ENCODE data around the gene APEH.

The APEH gene

GRCh38 chr3:49720855-49721595 lies 46.9 kb downstream of the APEH start:
- DNase-seq = no peak
- H3K4me3 ChIP-seq (ENCODE audit: low read length) = no peak overlapping the region
- no peaks in the 10 kb centered on the region for H3K27me3 ChIP-seq (ENCODE audit: insufficient read depth, low read length, poor library complexity)
- H3K79me1 ChIP-seq (ENCODE audit: low read length) = peaks cover 12% of the 10 kb centered on the region
- peaks cover 7% of the 10 kb centered on the region for H3K79me2 ChIP-seq (ENCODE audit: control insufficient read depth, insufficient read depth, low read length)
- no peak overlapping the region for H3K4ac ChIP-seq (ENCODE audit: low read depth, low read length)
- H3K27ac ChIP-seq (ENCODE audit: low read depth, low read length) = no peak overlapping the region
- peaks cover 4% of the 10 kb centered on the region for H3K4me1 ChIP-seq (ENCODE audit: control insufficient read depth, low read depth, low read length)
- no peak overlapping the region for H4K8ac ChIP-seq (ENCODE audit: low read depth, low read length)
- H3K36me3 ChIP-seq (ENCODE audit: control insufficient read depth, insufficient read depth, low read length) = peaks cover 5% of the 10 kb centered on the region
- no peak overlapping the region for H3K4me2 ChIP-seq (ENCODE audit: low read length)
- no peak overlapping the region for H2BK15ac ChIP-seq (replicated peaks; ENCODE audit: low read depth)
- H3K18ac ChIP-seq (ENCODE audit: low read length) = no peak overlapping the region
- no peak overlapping the region for H4K5ac ChIP-seq (ENCODE audit: low read length)
- H3K23ac ChIP-seq (ENCODE audit: low read length) = no peak overlapping the region
- WGBS (ENCODE audit: extremely low coverage, insufficient coverage, low lambda C conversion rate) = no CpG with 5 or more reads among the region's 4 CpGs
- H2BK5ac ChIP-seq (ENCODE audit: low read length) = no peak overlapping the region
- H2BK120ac ChIP-seq (ENCODE audit: low read depth, low read length) = no peak overlapping the region
- H3K56ac ChIP-seq (ENCODE audit: low read length) = no peak overlapping the region
- no peak overlapping the region for H2AK5ac ChIP-seq (ENCODE audit: low read length)
- H3K9ac ChIP-seq (ENCODE audit: low read length) = no peak overlapping the region

GRCh38 chr3:49721596-49721895 lies 47.4 kb downstream of the APEH start:
- Histone ChIP-seq H3K56ac (ENCODE audit: low read length) (no peak overlapping the region), H3K27me3 (ENCODE audit: insufficient read depth, low read length, poor library complexity) (no peaks in the 10 kb centered on the region), H3K27ac (ENCODE audit: low read depth, low read length) (no peak overlapping the region), H4K5ac (ENCODE audit: low read length) (no peak overlapping the region), H2BK120ac (ENCODE audit: low read depth, low read length) (no peak overlapping the region), H3K36me3 (ENCODE audit: control insufficient read depth, insufficient read depth, low read length) (peaks cover 4% of the 10 kb centered on the region), H3K4me1 (ENCODE audit: control insufficient read depth, low read depth, low read length) (peaks cover 4% of the 10 kb centered on the region), H3K9ac (ENCODE audit: low read length) (no peak overlapping the region), H3K79me2 (ENCODE audit: control insufficient read depth, insufficient read depth, low read length) (peaks cover 7% of the 10 kb centered on the region), H2BK5ac (ENCODE audit: low read length) (no peak overlapping the region), H2BK15ac (replicated peaks; ENCODE audit: low read depth) (no peak overlapping the region), H2AK5ac (ENCODE audit: low read length) (no peak overlapping the region), H3K4me3 (ENCODE audit: low read length) (no peak overlapping the region), H3K23ac (ENCODE audit: low read length) (no peak overlapping the region), H3K4me2 (ENCODE audit: low read length) (no peak overlapping the region), H3K79me1 (ENCODE audit: low read length) (peaks cover 12% of the 10 kb centered on the region), H3K18ac (ENCODE audit: low read length) (no peak overlapping the region), H3K4ac (ENCODE audit: low read depth, low read length) (no peak overlapping the region), H4K8ac (ENCODE audit: low read depth, low read length) (no peak overlapping the region)
- WGBS (ENCODE audit: extremely low coverage, insufficient coverage, low lambda C conversion rate) = no CpG with 5 or more reads among the region's 9 CpGs
- DNase-seq = no peak

GRCh38 chr3:49721896-49722781 lies 48.0 kb downstream of the APEH start:
- Histone ChIP-seq H3K4me3 (ENCODE audit: low read length) (no peak overlapping the region), H3K27me3 (ENCODE audit: insufficient read depth, low read length, poor library complexity) (no peaks in the 10 kb centered on the region), H3K27ac (ENCODE audit: low read depth, low read length) (no peak overlapping the region), H3K79me1 (ENCODE audit: low read length) (peaks cover 12% of the 10 kb centered on the region), H3K36me3 (ENCODE audit: control insufficient read depth, insufficient read depth, low read length) (peaks cover 4% of the 10 kb centered on the region), H3K79me2 (ENCODE audit: control insufficient read depth, insufficient read depth, low read length) (peaks cover 7% of the 10 kb centered on the region), H3K18ac (ENCODE audit: low read length) (no peak overlapping the region), H2BK15ac (replicated peaks; ENCODE audit: low read depth) (no peak overlapping the region), H2BK5ac (ENCODE audit: low read length) (no peak overlapping the region), H4K8ac (ENCODE audit: low read depth, low read length) (no peak overlapping the region), H3K9ac (ENCODE audit: low read length) (no peak overlapping the region), H2BK120ac (ENCODE audit: low read depth, low read length) (no peak overlapping the region), H3K23ac (ENCODE audit: low read length) (no peak overlapping the region), H3K4me2 (ENCODE audit: low read length) (no peak overlapping the region), H4K5ac (ENCODE audit: low read length) (no peak overlapping the region), H2AK5ac (ENCODE audit: low read length) (no peak overlapping the region), H3K4me1 (ENCODE audit: control insufficient read depth, low read depth, low read length) (peaks cover 4% of the 10 kb centered on the region), H3K56ac (ENCODE audit: low read length) (no peak overlapping the region), H3K4ac (ENCODE audit: low read depth, low read length) (no peak overlapping the region)
- no peak for DNase-seq
- no CpG with 5 or more reads among the region's 26 CpGs for WGBS (ENCODE audit: extremely low coverage, insufficient coverage, low lambda C conversion rate)

DNA sequence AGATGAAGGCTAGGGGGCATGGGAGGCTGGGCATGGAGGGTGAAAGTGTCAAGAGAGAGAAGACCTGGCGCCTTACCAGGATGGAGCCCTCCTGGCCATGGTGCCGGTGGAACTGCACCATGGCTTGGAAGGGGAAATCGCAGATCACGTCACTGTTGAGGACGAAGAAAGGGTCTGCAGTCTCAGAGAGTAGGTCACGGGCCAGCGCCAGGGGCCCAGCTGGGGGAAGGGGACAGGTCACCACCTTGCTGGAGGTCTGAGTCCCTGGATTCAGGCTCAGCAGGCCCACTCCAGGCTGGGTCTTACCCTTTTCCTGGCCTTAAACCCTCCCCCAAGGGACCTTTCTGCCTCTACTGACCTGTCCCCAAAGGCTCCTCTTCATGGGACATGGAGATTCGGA lies 48.7 kb downstream of the APEH start:
- Histone ChIP-seq H3K79me2 (ENCODE audit: control insufficient read depth, insufficient read depth, low read length) (peaks cover 7% of the 10 kb centered on the region), H3K9ac (ENCODE audit: low read length) (peak overlapping the region; percentile 85), H3K4ac (ENCODE audit: low read depth, low read length) (no peak overlapping the region), H2BK120ac (ENCODE audit: low read depth, low read length) (no peak overlapping the region), H2AK5ac (ENCODE audit: low read length) (no peak overlapping the region), H3K4me3 (ENCODE audit: low read length) (peak overlapping the region; percentile 74), H3K27ac (ENCODE audit: low read depth, low read length) (no peak overlapping the region), H3K36me3 (ENCODE audit: control insufficient read depth, insufficient read depth, low read length) (peaks cover 6% of the 10 kb centered on the region), H3K56ac (ENCODE audit: low read length) (peak overlapping the region; percentile 90), H3K18ac (ENCODE audit: low read length) (no peak overlapping the region), H2BK15ac (replicated peaks; ENCODE audit: low read depth) (no peak overlapping the region), H3K4me1 (ENCODE audit: control insufficient read depth, low read depth, low read length) (peaks cover 4% of the 10 kb centered on the region), H3K27me3 (ENCODE audit: insufficient read depth, low read length, poor library complexity) (no peaks in the 10 kb centered on the region), H2BK5ac (ENCODE audit: low read length) (no peak overlapping the region), H3K79me1 (ENCODE audit: low read length) (peaks cover 12% of the 10 kb centered on the region), H3K4me2 (ENCODE audit: low read length) (peak overlapping the region; percentile 59), H3K23ac (ENCODE audit: low read length) (no peak overlapping the region), H4K8ac (ENCODE audit: low read depth, low read length) (no peak overlapping the region), H4K5ac (ENCODE audit: low read length) (no peak overlapping the region)
- DNase-seq = no peak
- WGBS (ENCODE audit: extremely low coverage, insufficient coverage, low lambda C conversion rate) = no CpG with 5 or more reads among the region's 8 CpGs

GRCh38 chr3:49723296-49723627 lies 49.1 kb downstream of the APEH start:
- H3K23ac ChIP-seq (ENCODE audit: low read length) = no peak overlapping the region
- H3K79me2 ChIP-seq (ENCODE audit: control insufficient read depth, insufficient read depth, low read length) = peaks cover 7% of the 10 kb centered on the region
- no CpG with 5 or more reads among the region's 20 CpGs for WGBS (ENCODE audit: extremely low coverage, insufficient coverage, low lambda C conversion rate)
- H3K9ac ChIP-seq (ENCODE audit: low read length) = peak overlapping the region; percentile 85
- peak; percentile 61 for DNase-seq
- peaks cover 4% of the 10 kb centered on the region for H3K4me1 ChIP-seq (ENCODE audit: control insufficient read depth, low read depth, low read length)
- peaks cover 12% of the 10 kb centered on the region for H3K79me1 ChIP-seq (ENCODE audit: low read length)
- H2BK15ac ChIP-seq (replicated peaks; ENCODE audit: low read depth) = no peak overlapping the region
- H3K18ac ChIP-seq (ENCODE audit: low read length) = no peak overlapping the region
- H4K8ac ChIP-seq (ENCODE audit: low read depth, low read length) = no peak overlapping the region
- no peak overlapping the region for H2BK120ac ChIP-seq (ENCODE audit: low read depth, low read length)
- peak overlapping the region; percentile 90 for H3K56ac ChIP-seq (ENCODE audit: low read length)
- no peak overlapping the region for H2BK5ac ChIP-seq (ENCODE audit: low read length)
- peaks cover 6% of the 10 kb centered on the region for H3K36me3 ChIP-seq (ENCODE audit: control insufficient read depth, insufficient read depth, low read length)
- H3K27me3 ChIP-seq (ENCODE audit: insufficient read depth, low read length, poor library complexity) = no peaks in the 10 kb centered on the region
- peak overlapping the region; percentile 29 for H2AK5ac ChIP-seq (ENCODE audit: low read length)
- no peak overlapping the region for H3K27ac ChIP-seq (ENCODE audit: low read depth, low read length)
- H3K4me2 ChIP-seq (ENCODE audit: low read length) = peak overlapping the region; percentile 59
- no peak overlapping the region for H4K5ac ChIP-seq (ENCODE audit: low read length)
- H3K4ac ChIP-seq (ENCODE audit: low read depth, low read length) = peak overlapping the region; percentile 17
- peak overlapping the region; percentile 74 for H3K4me3 ChIP-seq (ENCODE audit: low read length)

All from mesendoderm (in vitro differentiated cells).